ENCODE measurements around the gene TMEM126A.

The TMEM126A gene

DNA sequence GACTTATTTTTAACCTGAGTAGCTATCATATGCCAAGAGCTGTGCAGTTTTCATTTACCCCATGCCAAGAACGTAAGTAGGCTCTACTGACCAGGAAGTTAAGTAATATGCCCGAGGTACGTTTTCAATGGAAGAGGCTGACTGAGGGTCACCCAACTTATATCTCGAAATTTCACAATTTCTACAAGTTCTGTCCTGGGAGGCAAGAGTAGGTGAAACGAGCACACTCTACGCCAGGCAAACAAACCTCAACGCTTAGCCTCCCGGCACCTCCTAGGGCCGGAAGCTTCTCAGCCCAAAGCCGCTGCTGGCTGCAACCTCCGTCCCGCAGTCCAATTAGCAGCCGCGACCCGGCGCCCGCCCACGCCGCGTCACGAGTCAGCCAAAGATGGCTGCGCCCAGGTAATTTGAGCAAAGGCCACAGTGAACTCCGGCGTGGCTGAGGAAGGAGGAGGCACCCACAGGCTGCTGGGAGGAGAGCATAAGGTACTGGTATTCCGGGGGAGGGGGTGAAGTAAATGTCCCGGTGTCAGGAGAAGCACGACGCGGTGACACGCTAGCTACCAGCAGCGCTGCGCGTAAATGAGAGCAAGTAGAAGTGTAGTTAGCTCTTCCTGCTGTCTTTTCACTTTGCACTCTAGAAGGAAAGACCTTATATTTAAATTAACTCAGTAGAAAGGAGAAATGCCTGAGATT lies at the start of gene TMEM126A:
Gene TMEM126A, plus strand, starts transcription at position 364 of the 696 bp plus-strand sequence. CDS start 2,289 bp downstream, outside the sequence.
- in situ Hi-C loops (cut with MboI; ENCODE audit: low sequenced_read_pairs) = no loop called here

DNA sequence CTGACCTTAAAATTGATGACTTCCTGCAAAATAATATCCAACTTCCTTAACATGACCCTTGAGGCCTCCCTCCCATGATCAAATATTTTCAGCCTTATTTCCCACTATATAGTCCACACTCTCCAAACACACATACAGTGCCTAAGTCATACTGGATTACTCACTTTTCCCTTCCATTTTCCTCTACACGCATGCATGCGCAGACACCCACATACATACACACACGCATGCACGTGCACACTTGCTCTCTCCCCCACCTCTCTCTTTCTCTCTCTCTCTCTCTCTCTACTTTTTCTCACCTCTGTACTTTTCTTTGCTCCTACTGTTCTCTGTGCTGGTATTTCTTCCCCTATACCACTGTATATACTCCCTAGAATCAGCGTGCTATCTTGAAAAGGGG lies 48.7 kb upstream of the TMEM126A start:
- in situ Hi-C loops (cut with MboI; ENCODE audit: low sequenced_read_pairs) = no loop called here

DNA sequence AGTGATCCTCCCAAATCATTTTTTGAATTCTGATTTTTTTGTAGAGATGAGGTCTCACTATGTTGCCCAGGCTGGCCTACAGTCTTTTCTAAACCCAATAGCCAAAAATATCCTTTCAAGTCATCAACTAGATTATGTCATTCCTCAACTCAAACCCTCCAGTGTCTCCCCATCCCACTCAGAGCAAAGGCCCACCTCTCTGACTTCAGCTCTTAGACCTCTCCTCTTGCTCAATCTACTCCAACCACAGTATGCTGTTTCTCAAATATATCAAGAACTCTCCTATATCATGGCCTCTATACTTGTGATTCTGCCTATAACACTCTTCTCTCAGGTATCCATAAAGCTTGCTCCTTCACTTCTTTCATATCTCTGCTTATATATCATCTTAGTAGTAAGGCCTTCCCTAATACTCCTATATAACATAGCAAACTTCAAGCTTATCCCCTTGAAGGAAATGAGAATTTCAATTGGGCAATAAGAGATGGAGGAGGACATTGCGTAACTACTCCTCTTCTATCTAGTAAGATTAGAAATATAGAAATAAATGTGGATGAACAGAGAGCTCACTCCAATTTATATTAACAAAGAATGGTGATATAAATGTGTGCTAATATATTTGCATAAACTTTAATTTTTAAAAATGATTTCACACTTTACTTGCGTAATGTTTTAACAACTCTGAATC lies 45.1 kb upstream of the TMEM126A start:
- in situ Hi-C loops (cut with MboI; ENCODE audit: low sequenced_read_pairs) = loop anchor here (25.0 kb wide), 1 partner anchor 610 kb away; no protein-coding TSS in a partner anchor

DNA sequence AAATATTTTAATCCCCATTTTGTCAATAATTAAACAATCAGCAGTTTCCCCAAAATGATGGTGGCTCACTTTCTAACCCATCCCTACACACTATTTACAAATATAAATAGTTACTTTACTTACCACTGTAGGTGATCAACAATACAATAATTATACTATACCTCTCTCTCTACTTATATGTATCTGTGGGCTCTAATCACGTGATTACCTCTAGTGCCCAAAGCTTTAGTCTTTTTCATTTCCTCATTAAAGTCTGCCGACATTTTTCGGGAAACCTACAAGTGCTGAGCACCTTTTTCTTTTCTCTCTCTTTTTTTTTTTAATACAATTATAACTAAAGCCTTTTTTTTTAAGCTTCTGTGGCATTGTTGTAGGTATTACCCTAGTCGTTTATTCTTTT lies 44.5 kb upstream of the TMEM126A start:
- in situ Hi-C loops (cut with MboI; ENCODE audit: low sequenced_read_pairs) = loop anchor here (25.0 kb wide), 1 partner anchor 609 kb away; no protein-coding TSS in a partner anchor

DNA sequence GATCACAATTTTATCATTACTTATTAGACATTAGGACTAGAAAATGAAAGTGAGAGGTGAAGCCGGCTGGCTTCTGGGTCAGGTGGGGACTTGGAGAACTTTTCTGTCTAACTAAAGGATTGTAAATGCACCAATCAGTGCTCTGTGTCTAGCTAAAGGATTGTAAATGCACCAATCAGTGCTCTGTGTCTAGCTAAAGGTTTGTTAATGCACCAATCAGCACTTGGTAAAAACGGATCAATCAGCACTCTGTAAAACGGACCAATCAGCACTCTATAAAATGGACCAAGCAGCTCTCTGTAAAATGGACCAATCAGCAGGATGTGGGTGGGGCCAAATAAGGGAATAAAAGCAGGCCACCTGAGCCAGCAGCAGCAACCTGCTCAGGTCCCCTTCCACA lies 41.5 kb upstream of the TMEM126A start:
- in situ Hi-C loops (cut with MboI; ENCODE audit: low sequenced_read_pairs) = loop anchor here (25.0 kb wide), 1 partner anchor 606 kb away; no protein-coding TSS in a partner anchor

DNA sequence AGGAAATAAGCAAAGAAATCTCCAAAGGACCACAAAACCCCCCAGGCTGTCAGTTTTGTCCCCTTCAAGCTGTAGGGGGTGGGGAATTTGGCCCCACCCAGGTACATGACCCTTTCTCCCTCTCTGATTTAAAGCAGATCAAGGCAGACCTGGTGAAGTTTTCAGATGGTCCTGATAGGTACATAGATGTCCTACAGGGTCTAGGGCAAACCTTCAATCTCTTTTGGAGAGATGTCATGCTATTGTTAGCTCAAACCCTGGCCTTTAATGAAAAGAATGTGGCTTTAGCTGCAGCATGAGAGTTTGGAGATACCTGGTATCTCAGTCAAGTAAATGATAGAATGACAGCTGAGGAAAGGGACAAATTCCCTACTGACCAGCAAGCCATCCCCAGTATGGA lies 39.1 kb upstream of the TMEM126A start:
- in situ Hi-C loops (cut with MboI; ENCODE audit: low sequenced_read_pairs) = loop anchor here (25.0 kb wide), 1 partner anchor 604 kb away; no protein-coding TSS in a partner anchor

DNA sequence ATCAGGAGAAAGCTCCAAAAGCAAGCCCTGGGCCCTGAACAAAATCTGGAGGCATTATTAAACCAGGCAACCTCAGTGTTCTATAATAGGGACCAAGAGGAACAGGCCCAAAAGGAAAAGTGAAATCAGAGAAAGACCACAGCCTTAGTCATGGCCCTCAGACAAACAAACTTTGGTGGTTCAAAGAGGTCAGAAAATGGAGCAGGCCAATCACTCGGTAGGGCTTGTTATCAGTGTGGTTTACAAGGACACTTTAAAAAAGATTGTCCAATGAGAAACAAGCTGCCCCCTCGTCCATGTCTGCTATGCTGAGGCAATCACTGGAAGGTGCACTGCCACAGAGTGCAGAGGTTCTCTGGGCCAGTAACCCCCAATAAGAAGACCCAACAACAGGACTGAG lies 38.5 kb upstream of the TMEM126A start:
- in situ Hi-C loops (cut with MboI; ENCODE audit: low sequenced_read_pairs) = loop anchor here (25.0 kb wide), 1 partner anchor 603 kb away; no protein-coding TSS in a partner anchor

DNA sequence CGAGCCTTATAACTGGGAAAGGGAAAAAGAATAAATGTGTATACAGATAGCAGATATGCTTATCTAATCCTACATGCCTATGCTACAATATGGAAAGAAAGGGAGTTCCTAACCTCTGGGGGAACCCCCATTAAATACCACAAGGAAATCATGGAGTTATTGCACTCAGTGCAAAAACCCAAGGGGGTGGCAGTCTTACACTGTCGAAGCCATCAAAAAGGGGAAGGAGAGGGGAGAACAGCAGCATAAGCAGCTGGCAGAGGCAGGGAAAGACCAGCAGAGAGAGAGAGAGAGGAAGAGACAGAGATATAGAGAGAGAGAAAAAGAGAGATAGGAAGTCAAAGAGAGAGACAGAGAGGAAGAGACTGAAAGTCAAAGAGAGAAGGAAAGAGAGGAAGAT lies 36.1 kb upstream of the TMEM126A start:
- in situ Hi-C loops (cut with MboI; ENCODE audit: low sequenced_read_pairs) = loop anchor here (25.0 kb wide), 1 partner anchor 601 kb away; no protein-coding TSS in a partner anchor

DNA sequence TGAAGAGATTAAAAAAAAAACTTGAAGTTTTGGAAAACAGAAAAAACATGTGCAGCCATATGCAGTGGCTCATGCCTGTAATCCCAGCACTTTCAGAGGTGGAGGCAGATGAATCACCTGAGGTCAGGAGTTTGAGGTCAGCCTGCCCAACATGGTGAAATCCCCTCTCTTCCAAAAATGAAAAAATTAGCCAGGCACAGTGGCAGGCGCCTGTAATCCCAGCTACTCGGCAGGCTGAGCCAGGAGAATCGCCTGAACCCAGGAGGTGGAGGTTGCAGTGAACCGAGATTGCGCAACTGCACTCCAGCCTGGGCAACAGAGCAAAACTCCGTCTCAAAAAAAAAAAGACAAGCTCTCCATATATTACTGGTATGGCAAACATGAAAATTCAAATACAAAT lies 28.3 kb upstream of the TMEM126A start:
- in situ Hi-C loops (cut with MboI; ENCODE audit: low sequenced_read_pairs) = loop anchor here (25.0 kb wide), 1 partner anchor 593 kb away; no protein-coding TSS in a partner anchor

DNA sequence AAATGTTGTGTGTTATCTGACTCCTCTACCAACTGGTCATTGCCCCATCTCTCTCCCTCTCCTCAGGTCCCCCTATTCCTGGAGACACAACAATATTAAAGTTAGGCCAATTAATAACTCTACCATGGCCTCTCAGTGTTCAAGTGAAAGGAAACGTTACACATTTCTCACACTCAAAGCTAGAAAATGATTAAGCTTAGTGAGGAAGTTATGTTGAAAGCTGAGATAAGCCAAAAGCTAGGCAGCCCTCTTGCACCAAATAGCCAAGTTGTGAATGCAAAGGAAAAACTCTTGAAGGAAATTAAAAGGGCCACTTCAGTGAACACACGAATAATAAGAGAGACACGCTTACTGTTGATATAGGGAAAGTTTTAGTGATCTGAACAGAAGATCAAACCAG lies 27.5 kb upstream of the TMEM126A start:
- in situ Hi-C loops (cut with MboI; ENCODE audit: low sequenced_read_pairs) = loop anchor here (25.0 kb wide), 1 partner anchor 592 kb away; no protein-coding TSS in a partner anchor

DNA sequence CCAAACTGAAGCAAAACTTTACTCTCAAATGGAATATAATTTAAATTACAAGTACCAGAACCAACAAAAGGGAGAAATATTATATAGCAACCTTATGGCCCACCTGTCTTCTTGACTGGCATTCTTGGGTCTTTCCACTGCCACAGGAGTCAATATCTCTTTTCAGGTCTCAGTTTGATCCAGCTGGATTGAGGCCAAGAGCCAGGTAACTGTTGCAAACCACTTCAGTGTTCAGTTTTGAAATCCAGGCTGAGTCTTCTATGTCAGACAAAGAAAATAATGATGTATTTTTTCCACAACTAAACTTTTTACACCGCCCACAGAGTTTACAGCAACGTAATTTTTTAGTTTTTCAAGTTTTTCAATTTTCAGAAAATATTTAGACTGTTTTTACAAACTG lies 21.3 kb upstream of the TMEM126A start:
- in situ Hi-C loops (cut with MboI; ENCODE audit: low sequenced_read_pairs) = no loop called here

DNA sequence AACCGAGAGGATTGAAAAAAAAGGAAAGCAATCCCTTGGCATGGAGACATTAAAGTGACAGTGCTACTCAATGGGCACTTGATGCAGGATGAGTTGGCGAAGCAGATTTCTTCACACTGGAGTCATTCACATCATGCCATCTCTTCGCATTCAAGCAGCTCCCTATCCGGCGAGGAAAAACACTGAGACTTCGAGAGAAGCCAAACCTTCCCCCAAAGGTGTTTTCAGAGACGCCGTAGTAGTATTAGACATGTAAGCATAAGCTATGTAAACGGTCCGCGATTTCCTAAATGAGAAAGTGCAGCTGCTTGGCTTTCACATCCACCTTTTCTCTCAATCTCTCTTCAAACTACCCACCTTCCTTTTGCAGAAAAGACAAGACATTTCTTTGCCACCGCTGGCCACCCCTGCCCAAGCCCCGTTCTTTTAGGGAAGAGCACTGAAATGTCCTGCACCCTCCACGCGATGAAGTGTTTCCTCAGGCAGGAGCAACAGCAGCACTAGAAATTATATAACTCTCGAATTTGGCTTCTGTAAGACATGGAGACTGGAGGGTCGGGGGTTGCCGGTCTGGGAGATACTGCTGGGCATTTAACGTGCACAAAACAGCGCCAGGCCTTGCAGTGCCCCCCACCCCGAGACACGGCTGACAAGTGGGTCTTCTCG lies 20.3 kb upstream of the TMEM126A start, which contains the start of gene DLG2:
Gene DLG2, minus strand, starts transcription at position 13 of the 666 bp plus-strand sequence.
- in situ Hi-C loops (cut with MboI; ENCODE audit: low sequenced_read_pairs) = no loop called here

DNA sequence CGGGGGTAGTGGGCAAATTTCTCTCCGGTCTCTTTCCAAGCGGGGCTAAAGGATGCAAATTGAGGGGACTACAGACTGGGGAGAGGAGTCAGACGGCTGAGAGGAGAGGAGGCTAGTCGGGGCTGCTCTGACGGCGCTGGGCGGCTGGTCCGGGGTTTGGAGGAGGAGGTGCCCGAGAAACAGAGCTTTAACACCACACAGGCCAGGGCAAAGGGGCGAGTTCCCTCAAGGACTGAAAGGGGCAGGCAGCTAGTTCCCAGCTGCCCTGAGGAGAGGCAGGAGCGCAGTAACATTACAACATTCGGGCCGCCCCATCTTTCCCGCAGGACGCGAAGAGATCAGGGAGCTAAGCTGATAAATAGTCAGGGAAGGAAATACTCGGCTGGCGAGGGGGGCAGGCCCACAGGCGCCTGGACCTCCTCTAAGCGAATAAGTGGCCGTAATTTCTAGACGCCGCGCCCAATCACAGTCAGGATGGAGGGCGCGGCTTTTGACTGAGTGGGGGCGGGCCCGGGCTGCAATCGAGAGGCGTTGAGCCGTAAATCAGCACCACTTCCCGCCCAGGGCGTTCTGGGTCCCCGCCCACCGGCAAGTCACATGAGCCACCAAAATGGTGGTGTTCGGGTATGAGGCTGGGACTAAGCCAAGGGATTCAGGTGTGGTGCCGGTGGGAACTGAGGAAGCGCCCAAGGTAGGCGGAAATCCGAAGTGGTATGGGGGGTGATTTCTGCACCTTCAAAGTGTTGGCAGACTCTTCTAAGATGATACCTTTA lies 19.6 kb upstream of the TMEM126A start, which contains the start of gene TMEM126B:
Gene TMEM126B, plus strand, starts transcription at position 596 of the 773 bp plus-strand sequence. Its CDS starts 15 bp downstream, at position 611.
- in situ Hi-C loops (cut with MboI; ENCODE audit: low sequenced_read_pairs) = no loop called here

DNA sequence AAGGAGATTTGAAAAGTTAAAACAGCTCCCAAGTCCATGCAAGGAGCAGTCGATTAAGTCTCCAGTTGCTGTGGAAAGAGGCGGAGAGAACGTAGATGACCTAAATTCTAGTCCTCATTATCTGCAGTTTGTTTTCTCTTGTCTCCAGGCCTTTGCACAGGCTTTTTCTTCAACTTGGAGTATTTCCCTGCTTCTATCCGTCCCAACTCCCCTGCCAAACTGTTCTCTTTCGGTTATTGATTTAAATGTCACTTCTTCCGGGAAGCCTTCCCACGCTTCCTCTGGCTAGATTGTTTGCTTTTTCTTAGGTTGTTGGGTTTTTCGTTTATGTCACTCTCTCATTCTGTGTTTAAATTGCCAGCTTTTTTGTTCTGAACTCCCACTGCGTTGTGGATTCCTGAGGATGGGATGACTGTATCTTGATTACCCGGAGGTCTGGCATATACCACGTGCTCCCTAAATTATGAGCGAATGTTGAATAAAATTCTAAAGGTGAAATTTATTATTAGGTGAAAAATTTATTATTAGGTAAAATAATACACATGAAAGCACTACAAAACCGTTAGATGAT lies 18.9 kb upstream of the TMEM126A start:
- in situ Hi-C loops (cut with MboI; ENCODE audit: low sequenced_read_pairs) = no loop called here

DNA sequence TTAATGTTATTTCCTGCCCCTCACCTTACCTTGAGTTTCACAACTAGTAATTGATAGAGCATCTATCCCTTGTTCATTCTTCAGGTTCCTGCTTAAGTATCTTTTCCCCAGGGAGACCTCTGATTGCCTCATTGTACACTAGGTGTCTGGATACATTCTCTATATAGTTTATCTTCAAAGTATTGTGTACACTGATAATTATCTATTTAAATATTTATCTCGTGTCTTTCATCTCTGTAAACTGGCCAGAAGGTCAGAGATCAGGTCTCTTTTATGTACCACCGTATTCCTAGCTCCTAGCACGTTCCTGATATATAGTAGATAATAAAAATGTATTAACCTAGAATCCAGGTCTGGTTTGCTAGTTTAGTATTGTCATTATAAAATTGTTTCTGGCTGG lies 13.0 kb upstream of the TMEM126A start:
- in situ Hi-C loops (cut with MboI; ENCODE audit: low sequenced_read_pairs) = no loop called here

DNA sequence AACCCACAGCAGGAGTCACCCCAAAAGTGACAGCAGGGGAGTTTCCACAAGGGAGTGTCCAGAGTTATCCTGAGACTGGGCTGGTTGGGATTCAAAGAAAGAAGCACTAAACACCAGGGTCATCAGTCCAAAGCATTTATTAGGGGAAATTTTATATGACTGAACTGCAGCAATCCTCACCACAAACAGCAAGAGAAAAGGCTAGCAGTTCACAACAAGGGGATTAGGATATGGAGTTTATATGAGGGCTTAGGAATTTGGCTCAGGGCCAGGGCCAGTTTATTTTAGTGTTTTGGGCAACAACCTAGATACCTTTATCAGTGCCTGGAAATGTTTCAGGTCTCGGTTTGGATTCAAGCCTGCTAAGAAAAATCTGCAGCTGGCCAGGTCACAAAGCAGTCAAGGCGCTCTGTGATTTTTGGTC lies 4.6 kb upstream of the TMEM126A start:
- in situ Hi-C loops (cut with MboI; ENCODE audit: low sequenced_read_pairs) = no loop called here

DNA sequence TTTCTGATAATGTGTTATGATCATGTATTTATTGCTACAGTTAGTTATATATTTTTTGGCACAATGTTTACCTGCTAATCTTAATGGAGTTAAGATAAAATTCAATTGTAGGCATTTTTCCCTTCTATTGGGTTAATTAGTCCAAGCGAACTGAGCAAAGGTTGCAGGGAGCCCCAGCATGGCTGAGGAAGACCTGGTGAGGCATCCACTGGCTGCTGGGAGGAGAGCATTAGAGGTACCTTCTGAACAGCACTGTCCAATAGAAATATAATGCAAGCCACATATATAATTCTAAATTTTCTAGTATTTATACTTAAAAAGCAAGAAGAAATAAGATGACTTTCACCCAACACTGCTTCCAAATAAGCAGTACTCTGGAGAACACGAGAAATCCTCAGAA lies 689 bp upstream of the TMEM126A start:
- in situ Hi-C loops (cut with MboI; ENCODE audit: low sequenced_read_pairs) = no loop called here

DNA sequence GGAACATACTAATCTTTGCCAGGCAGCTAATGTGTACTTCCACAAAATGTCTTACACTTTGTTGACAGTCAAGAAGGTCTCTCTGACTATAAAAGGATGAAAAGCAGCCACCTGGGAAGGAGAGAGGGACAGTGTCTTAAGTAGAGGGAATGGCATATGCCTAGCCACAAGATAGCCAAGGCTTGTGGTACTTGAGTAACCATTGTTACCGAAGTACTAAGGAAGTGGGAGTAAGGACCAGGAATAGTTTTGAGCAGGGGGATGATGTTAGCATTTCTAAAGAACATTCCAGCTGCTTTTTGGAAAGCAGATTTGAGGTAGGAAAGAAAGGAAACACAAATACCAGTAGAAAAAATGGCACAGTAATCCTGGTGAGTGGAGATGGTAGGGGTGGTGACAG lies 3.4 kb downstream of the TMEM126A start:
- in situ Hi-C loops (cut with MboI; ENCODE audit: low sequenced_read_pairs) = no loop called here

DNA sequence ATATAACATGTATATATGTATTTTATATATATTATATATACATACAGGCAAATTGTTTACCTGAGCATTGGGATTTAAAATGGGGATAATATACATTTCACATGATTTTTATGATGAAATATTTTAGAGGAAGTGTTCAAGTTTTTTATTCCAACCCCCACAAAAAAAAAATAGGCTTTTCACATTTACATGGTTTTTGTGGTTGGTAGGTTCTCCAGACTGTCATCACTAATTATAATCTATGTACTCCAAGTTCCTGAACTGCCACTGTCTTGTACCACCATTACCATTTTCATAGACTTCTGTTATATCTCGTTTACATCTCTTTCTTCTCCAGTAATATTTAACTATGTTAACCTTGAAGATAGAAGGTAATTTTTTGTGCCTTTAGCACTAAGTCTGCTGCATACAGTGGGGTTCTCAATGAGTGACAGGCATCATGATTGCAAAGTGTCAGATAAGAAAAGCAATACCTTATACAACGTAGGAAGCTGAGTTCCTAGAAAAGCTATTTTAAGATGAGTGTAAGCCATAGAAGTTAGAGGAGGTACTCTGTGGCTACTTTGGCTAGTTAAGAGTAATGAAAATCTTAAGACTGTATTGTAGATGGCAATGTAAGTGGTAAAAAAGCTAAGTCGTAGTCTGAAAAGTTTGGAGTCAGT lies 5.2 kb downstream of the TMEM126A start:
- in situ Hi-C loops (cut with MboI; ENCODE audit: low sequenced_read_pairs) = no loop called here
